GM18867 (cell line): Measurements from ENCODE around the gene SLC9A5.

ENCODE experiments used
- ATAC-seq: cut with Tn5 transposase; IDR thresholded peaks from one replicate; pipeline ENCODE4 v1.9.1; 2021; ENCODE audit warnings: mild to moderate bottlenecking, moderate library complexity; ENCODE audit not compliant: unreplicated experiment

SLC9A5 gene

DNA sequence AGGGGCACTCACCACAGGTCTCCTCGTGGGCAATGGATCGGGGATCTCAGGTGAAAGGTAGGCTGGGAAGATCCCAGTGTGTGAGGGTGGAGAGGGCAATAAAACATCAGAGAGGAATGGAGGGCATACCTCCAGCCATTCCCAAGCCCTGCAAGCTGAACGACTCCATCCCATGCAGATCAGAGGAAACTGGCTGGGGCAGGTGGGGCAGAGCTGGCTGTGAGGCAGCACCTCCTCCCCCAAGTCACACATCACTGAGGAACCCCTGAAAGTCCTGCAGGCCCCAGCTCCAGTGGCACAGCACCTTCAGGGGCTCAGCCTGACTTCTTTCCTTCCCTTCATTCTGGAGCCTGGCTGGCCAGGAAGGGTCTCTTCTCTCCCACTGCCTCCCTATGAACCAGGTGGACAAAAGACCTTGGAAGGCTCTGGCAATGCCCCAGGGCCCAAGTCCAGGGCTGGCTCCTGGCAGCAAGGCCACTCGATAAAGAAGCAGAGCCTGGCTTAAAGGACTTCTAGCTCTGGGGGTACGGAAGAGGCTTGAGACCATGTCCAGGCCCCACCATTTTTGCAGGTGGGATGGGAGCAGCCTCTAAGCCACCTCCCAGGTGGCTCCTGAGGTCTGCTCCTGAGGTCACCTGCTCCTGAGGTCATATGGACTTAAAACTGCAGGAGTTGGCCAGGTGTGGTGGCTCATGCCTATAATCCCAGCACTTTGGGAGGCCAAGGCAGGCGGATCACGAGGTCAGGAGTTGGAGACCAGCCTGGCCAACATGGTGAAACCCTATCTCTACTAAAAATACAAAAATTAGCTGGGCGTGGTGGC is 35.4 kb upstream of the SLC9A5 start:
- ATAC-seq, result no peak

DNA sequence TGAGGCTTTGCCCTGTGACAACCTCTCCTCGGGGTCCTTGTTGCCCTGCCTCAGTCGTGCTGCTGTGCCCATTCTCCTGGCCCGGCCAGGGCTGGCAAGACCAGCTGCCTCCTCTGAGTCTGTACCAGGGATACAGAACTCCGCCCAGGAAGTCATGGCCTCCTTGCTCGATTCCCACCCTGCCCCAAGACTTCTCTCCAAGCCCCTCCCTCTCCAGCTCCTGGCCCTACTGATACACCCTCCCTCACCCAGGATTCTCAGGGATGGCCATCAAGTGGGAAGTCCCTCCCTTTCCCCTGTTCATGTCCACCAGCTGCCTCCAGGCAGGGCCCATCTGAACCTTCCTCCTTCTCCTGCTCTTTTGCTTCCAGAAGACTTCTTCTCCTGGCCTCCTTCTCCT is 33.1 kb upstream of the SLC9A5 start:
- ATAC-seq, result no peak

DNA sequence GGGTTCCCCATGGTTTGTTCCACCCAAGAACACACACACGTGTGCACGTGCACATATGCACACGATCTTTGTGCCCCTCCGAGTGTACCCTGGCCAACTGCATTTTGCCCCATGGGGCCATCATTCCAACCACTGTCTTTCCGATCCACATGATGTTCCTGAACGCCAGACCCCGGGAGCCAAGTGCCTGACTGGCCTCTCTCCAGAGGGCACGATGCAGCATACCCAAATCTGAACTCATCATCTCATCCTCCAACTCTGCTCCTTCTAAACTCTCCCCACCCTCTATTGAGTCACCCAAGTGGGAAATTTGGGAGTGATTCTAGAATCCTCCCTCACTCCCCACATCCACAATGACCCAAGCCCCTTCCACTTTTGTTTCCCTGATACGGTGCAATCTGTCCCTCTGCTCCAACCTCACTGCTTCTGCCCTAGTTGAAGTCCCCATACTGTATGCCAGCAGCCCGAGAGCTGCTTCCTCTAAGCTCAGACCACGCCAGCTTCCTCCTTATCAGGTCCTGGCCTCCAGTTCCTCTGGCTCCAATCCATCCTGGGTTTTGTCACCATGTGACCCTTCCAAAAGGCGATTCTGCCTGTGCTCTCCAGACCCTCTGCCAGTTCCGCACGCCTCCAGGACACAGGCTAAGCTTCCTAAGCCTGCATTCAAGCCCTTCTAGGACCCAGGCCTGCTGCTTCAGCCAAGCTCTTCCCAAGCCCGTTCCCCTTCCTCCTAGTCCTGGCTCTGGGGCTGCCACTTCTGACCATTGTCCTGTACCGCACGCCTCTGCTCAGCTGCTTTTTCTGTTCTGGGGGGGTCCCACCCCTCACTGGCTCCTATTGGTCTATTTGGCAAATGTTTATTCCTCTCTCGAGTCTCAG is 31.9 kb upstream of the SLC9A5 start:
- ATAC-seq, result no peak

DNA sequence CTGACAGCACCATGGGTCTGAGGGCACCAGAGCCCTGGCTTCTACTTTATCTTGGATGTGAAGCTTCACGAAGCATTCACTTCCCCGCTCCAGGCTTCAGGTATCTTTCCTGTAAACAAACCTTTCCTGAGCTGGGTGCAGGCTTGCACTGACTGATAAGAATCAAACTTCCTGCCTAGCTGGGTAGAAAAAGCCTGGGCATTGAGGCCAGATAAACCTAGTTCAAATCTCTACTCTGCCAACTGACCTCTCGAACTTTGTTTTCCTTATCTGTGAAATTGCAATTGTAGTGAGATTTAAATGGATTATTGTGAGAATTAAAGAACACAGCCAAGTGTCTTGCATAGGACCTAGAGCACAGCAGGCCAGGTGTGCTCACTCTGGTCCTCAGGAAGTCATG is 24.8 kb upstream of the SLC9A5 start:
- no peak for ATAC-seq

DNA sequence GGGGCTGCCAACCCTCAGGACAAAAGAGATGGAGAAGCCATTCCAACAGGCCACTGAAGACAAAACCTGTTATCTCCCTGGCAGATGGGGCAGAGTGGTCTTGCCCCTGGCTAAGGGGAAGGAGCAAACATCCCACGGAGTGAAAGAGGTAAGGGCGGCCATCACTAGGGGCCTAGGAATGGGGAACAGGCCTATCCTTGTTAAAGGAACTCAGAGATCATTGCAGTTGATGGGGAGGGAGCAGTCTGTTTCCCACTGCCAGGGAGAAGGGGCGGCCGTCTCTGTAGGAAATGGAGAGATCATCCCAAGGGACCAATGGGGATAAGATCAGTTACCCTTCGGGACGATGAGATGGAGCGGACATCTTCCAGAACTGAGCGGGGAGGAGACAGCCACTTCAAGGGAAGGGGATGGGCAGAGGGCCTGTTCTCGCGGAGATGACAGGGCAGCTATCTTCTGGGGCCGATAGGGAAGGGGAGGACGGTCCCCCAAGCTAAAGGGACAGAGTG is 22.4 kb upstream of the SLC9A5 start:
- ATAC-seq, result no peak

DNA sequence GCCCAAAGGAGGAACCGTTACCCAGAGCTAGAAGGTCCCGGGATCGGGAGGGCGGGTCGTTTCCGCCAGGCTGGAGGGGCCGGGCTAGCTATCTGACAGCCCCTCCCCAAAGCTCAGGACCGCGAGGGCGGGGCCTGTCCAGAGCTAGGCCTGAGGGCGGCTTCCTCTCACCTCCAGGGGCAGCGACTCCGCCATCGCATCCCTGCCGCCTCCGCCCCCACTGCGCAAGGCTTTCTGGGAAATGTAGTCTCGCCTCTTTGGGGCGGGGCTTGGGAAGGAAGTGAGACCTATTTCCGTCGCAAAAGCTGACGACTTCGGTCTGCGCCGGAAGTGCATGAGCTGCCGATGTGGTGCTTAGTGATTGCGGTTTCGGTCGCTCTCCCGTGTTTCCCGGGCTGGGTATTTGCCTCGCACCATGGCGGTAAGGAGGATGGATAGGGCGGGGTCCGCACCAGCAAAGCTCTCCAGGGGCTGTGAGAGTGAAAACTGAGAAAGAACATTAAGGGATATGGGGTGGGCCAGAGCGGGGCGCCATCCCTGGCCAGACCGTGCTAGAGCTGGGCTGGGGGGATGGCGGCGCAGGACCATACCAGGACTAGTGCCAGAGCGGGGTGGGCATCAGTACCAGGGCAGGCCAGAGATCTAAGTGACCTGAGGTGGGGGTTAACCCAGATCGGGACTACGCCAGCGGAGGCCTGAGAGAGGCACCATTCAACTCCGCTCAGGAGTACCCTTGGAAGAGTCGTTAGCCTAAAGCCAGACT is 21.8 kb upstream of the SLC9A5 start, which contains the start of gene TMEM208:
Gene TMEM208, plus strand, starts transcription at position 327 of the 763 bp plus-strand sequence. Its CDS starts 89 bp downstream, at position 416.
- peak; percentile 93 for ATAC-seq

DNA sequence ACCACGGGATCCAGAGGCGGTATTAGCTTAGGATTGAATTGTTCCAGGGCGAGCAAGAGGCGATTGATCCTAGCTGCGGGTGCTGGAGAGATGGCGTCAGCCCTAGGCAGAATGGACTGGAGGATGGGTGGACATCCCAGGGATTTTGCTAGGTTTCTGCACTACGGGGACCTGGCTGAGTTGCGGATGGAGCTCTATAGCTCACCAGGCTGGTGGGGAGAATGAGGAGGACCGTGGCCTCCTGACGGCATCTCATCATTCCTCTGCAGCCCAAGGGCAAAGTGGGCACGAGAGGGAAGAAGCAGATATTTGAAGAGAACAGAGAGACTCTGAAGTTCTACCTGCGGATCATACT is 21.2 kb upstream of the SLC9A5 start:
- ATAC-seq, result no peak

DNA sequence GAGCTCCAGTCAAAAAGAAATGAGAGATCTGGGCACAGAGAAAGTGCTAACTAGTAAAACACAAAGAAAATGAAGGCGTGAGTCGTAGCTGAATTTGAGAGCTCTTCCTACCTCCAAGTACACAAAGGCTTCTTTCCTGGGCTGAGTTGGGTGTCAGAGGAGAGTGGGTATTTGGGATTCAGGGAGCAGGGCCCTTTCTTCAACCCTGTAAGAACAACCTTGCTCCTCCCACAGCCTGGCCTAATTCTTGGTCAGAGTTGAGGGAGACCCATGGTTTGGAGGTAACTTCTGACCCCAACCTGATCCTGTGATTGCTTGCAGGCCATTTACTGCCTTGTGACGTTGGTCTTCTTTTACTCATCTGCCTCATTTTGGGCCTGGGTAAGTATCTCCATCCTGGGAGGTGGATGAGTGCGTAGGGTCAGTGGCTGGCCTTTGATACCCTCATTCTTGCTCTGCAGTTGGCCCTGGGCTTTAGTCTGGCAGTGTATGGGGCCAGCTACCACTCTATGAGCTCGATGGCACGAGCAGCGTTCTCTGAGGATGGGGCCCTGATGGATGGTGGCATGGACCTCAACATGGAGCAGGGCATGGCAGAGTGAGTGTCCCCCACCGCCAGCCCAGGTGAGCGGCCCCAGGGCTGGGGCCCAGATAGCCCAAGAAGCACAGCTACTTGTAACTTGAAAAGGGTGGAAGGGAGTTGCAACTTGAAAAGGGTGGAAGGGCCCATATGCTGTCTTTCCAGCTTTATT is 20.6 kb upstream of the SLC9A5 start:
- ATAC-seq, result no peak

DNA sequence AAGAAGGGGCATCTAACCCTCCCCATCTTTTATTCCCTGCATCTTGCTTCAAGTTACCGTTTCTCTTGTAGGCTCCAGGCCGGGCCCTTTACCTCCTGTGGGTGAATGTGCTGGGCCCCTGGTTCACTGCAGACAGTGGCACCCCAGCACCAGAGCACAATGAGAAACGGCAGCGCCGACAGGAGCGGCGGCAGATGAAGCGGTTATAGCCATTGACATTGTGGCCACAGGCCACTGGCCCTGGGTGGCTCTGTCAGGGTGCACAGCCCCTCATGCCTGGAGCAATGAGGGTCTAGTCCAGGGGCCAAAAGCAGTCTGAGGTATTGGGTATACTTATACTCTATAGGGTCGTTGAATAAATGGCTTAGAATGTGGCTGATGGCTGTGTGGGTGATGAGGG is 19.9 kb upstream of the SLC9A5 start:
- ATAC-seq, result no peak

DNA sequence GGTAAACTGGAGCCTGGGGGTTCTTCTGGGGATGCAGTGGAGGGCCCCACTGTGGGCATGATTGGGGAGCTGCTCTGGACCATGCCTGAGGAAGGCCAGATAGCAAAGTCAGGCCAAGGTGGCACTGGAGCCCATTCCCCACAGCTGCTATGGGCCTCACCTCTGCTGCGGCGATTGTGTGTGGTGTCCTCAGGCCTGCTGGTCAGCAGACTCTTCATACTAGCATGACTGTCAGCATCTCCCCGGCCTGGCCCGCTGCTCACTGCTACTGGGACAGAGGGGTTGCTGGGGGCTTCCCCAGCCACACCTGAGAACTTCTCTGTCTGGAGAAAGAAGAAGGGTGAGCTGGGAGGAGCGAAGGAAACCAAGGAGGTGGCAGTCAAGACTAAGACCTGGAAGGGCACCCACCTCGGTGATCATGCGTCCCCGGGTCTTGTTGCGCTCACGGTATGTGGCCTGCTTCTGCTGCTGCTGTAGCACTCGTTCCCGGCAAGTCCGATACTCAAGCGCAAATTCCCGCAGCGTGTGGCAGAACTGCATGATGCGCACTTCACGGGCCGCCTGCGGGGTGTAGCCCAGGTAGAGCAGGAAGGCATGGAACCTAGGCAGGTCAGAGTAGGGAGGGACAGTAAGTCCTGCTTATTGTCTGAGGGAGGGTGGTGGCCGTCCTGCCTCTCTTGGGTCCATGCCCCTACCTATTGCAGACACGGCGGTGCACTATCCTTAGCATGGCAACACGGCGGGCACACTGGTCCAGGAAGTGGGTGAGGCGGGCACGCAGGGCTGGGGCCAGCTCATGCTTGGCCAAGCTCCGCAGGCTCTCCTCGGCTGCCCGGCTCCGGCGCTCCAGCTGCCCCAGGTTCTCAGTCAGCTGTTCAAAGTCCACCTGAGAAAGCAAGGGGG is 18.6 kb upstream of the SLC9A5 start:
- ATAC-seq, result no peak

DNA sequence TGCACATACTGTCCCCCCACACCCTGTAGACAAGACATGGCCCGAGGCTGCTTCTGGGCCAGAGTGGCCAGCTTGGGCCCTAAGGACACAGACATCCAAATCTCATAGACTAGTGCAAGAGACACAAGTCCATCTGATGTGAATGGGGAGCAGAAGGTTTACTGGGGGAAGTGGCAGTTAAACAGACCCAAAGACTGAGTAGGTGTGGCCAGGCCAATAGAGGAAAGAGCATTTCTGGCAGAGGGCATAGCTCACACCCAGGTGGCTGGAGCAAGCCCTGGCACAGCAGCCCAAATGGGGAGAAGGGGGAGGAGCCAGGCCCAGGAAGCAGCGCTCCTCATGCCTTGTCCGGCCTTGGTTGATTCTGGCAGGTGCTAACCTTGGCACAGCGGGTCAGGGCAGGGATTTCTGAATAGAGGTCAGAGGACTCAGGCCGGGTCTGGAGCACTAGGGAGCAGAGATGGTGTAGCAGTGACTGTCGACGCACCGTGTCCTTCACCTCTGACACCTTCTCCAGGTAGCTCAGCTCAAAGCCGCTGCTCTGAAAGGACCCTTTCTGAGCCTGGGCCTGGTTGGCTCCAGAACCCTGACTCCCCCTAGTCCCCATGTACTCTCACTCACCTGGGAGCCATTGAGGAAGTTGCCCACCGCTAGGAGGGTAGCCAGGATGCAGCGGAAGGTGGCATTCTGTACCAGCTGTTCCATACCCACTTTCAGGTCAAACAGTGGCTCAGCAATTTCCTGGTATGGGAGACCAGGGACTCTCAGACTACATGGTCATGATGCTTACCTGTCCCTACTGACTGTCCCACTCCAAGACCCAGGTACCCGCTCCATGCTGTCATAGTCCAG is 17.7 kb upstream of the SLC9A5 start:
- ATAC-seq, result no peak

DNA sequence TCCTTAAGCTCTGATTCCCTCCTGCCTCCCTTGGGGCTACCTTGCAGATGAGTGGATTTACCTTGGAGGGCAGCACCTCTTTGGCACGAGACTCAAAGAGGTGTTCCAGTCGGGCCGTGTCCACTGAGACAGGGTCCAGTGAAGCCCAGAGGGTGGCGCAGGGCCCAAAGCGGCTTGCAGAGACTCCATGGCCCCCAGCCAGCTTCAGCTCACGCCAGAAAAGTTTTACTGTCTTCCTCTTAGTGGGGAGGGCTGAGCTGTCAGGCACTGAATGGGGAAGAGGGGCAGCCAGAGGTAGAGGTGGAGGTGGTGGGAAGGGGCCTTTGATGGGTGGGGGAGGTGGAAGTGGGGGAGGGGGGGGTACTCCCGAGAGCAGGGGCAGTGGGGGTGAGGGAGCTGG is 15.2 kb upstream of the SLC9A5 start:
- no peak for ATAC-seq

DNA sequence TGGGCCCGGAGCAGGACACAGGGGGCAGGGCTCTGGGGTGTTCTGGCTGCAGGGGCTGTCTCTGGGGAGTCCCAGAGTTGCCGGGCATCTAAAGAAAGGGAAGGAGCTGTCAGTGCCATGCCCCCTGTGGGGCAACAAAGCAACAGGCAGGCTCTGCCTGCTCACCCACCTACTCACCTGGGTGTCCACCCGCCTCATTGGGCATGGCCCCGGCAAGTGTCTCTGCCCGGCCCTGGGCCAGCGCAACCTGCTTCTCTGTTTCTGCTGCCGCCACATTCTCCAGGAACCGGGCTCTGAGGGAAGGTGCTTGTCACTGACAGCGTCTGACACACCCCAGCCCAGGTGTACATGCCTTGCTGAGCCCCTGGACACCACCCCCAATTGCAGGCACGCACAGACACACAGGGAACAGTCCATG is 14.6 kb upstream of the SLC9A5 start:
- no peak for ATAC-seq

DNA sequence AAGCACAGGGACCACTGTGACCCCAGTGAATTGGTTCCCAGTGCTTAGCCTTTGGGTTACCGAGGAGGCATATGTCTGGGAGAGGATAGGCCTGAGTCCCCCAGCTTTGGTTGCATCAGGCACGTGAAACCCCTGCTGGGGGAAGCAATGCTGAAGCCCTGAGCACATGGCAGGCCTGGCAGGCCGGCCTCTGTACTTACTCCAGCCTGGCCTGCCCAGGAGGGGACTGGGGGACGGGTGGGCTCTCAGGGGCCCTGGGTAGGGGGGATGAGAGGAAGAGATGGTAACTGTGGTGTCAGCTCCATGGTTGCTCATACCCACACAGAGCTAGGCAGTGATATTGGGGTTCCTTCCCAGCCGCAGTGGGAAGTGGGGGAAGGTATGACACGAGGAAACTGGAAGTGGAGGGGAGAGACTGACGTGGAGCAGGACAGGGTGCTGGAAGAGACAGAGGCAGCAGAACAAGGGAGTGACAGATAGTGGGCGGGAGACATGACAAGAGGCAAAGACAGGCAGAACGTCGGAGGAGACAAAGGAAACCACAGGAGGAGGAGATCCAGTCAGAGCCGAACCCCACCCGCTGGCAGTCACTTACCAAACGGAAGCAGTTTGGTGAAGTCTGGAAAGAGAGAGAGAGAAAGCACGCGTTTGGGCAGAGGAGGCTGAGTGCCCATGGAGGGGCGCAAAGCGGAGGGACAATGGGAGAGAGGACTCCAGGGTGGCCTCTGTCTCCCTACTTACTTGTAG is 12.8 kb upstream of the SLC9A5 start:
- no peak for ATAC-seq

DNA sequence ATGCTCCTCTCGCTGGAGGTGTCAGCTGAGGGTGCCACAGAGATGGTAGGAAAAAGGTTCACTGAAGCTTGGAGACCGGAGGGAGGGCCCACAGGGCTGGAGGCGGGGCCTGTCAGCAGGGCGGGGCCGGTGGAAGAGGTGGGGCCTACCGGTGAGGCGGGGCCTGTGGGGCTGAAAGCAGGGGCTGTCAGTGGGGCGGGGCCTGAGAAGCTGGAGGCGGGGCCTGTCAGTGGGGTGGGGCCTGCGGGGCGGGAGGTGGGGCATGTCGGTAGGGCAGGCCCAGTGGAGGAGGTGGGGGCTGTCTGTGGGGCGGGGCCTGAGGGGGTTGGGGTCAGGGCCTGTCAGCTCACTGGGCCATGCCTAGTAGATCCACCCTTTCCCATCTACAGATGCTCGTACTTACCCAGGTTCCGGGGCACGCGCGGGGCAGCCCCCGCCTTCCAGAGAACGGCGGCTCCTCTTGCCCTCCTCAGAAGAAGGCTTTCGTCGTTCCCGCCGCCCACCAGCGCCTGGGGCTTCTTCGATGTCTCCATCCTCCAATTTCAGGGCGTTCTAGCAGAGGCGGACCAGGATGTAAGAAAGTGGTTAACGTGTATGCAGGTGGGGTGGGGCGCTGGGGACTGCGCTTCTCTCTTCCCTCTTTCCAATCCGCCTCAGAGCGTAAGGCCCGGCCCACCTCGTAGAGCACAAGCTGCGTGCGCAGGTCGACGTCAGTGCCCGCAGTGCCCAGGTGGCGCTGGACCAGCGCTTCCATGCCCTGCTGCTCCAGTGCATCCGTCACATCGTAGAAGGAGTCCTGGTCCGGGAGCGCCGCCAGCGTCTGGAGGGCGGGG is 12.0 kb upstream of the SLC9A5 start:
- ATAC-seq, result no peak

DNA sequence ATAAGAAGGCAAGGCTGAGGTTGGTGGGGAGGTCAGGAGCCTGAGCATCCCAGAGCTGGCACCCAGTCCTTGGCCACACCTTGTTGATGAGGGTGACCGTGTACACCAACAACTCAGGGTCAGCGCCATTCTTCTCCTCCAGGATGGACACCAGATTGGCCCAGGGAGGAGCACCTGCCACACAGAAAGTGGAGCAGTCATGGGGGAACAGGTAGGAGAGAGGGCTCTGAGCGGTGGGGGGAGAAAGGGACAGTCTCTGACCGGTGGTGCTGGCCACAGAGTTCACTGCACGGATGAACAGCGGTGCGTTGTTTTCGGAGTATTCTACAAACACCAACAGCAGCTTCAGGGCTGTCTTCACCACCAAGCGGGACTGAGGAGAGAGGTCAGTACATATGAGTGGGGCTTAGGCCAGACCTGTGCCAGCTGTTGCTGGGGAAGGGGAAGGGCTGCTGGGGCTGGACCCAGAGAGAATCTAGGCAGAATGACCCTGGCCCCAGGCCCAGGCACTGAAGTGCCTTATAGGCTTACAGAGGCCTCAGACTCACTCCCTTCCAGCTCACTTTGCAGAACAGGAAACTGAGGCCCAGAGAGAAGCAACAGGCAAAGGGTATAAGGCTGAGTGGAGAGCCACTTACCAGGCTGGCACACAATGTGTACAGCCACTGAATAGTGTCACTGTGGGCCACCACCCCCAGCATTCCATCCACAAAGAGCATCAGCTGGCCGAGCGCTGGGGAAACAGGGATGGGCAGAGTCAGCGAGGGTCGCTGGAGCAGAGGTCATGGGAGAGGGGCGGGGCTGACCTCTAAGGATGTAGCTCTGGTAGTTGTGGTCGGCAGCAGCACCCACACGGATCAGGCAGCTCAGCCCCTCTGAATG is 11.1 kb upstream of the SLC9A5 start:
- ATAC-seq, result no peak
